Transverse colon (tissue), 4 donors: ENCODE data around the gene CFAP54. TPM values are rescaled to one million over a fixed set of nuclear protein-coding genes. Genes with fewer than 3 reads are reported as not detected.

Experiments
- DNase-seq: peaks from one replicate; pipeline ENCODE4 v3.0.0-alpha.2; 2019
- H3K27ac ChIP-seq, 4 donors: fragments of 200-600 bp; sonication (generic); 2 replicates each; pipeline ENCODE4 v1.5.1; 2016 to 2018; ENCODE audit warnings: inconsistent platforms in 4 of 4
- H3K27me3 ChIP-seq: fragments of 200-600 bp; sonication (generic); 2 replicates; pipeline ENCODE4 v1.5.1; 2017; ENCODE audit warnings: inconsistent platforms
- H3K36me3 ChIP-seq, 4 donors: fragments of 200-600 bp; sonication (generic); 2 replicates each; pipeline ENCODE4 v1.5.1; 2017 to 2019; ENCODE audit warnings: inconsistent platforms in 4 of 4
- H3K4me1 ChIP-seq, 4 donors: fragments of 200-600 bp; sonication (generic); 2 replicates each; pipeline ENCODE4 v1.5.1; 2017 to 2020; ENCODE audit warnings: inconsistent platforms in 4 of 4
- H3K4me3 ChIP-seq, 4 donors: fragments of 200-600 bp; sonication (generic); 1 replicate in 1 of 4; 2 replicates in 3 of 4; pipeline versions ENCODE4 v1.5.1 to v1.6.1; 2017 to 2019; ENCODE audit warnings: inconsistent platforms in 4 of 4
- H3K9me3 ChIP-seq, 2 donors: fragments of 200-600 bp; sonication (generic); 2 replicates each; pipeline ENCODE4 v1.5.1; 2017 to 2019; ENCODE audit warnings: inconsistent platforms in 2 of 2
- CTCF ChIP-seq, 5 experiments: fragments of 200-600 bp in 3 of 5; fragments of 450-650 bp in 2 of 5; sonication (generic) in 3 of 5; IDR thresholded peaks; 1 replicate in 2 of 5; 2 replicates in 3 of 5; pipeline ENCODE4 v1.5.1; 2016 to 2017; ENCODE audit warnings: antibody characterized with exemption in 5 of 5, inconsistent platforms in 3 of 5, mild to moderate bottlenecking in 2 of 5, moderate library complexity in 1 of 5
- EP300 ChIP-seq: sonication (generic); formaldehyde crosslinking; IDR thresholded peaks from one replicate; pipeline ENCODE4 v1.6.1; 2017; ENCODE audit warnings: antibody characterized with exemption, low read depth
- POLR2A ChIP-seq: fragments of 450-650 bp; IDR thresholded peaks from one replicate; pipeline ENCODE4 v1.6.1; 2016; ENCODE audit warnings: antibody characterized with exemption, mild to moderate bottlenecking, moderate library complexity
- POLR2AphosphoS5 ChIP-seq, 3 donors: sonication (generic); formaldehyde crosslinking; IDR thresholded peaks; one replicate each; pipeline ENCODE4 v1.6.1; 2016; ENCODE audit warnings: antibody characterized with exemption in 3 of 3
- WGBS, 2 donors: methylation state at CpG; one replicate each; pipeline ENCODE4 v1.1.5; 2018; ENCODE audit warnings: low coverage in 1 of 2; 5-methylcytosine and 5-hydroxymethylcytosine counted together
- in situ Hi-C, 4 donors: fragments of 200-750 bp; cut with MboI; loops; one replicate each; pipeline versions ENCODE4 v1.15.0 to v1.15.1; 2017; ENCODE audit warnings: low sequenced_read_pairs in 3 of 4, low pct_ligation_motif_present in 1 of 4, low pct_unique_long_range_greater_than_20kb in 1 of 4
- intact Hi-C: fragments of 100-400 bp; cut with DNase I; formaldehyde crosslinking; loops from one replicate; pipeline ENCODE4 v1.15.1; 2023; ENCODE audit warnings: low total_unique reads
- total RNA-seq, 4 donors: library from RNA; depleted of rRNA; stranded (reverse); fragments of >200 nt; gene quantifications; one replicate each; pipeline ENCODE4 v1.1.0, GENCODE V29; 2016

The CFAP54 gene
- total RNA-seq, 4 donors from 2014 or later = 0.14 to 22.3 (median 2.1) TPM; not detected in 1

GRCh38 chr12:96635844-96636243, 146.5 kb downstream of the CFAP54 start:
- WGBS, 2 donors = 68% methylated on average over 3 of the region's 3 CpGs; no CpG with 5 or more reads in 1 of the 2 donors
- H3K4me3 ChIP-seq = no peak overlapping the region
- H3K36me3 ChIP-seq = no peaks in the 10 kb centered on the region
- DNase-seq = no peak
- TF ChIP-seq POLR2AphosphoS5 (IDR thresholded peaks at IDR 0.05) (no peak), EP300 (no peak), POLR2A (no peak), CTCF (IDR thresholded peaks at IDR 0.05) (no peak)
- no peaks in the 10 kb centered on the region for H3K9me3 ChIP-seq
- H3K4me1 ChIP-seq = no peaks in the 10 kb centered on the region
- in situ Hi-C loops = no loop called here
- no peak overlapping the region for H3K27ac ChIP-seq
- H3K27me3 ChIP-seq = no peaks in the 10 kb centered on the region
- intact Hi-C loops = no loop called here

- WGBS, 2 donors = 88% methylated on average over 5 of the region's 5 CpGs
- no peaks in the 10 kb centered on the region for H3K27me3 ChIP-seq
- in situ Hi-C loops (no loop called here), intact Hi-C loops (no loop called here)
- no peaks in the 10 kb centered on the region for H3K36me3 ChIP-seq
- no peaks in the 10 kb centered on the region for H3K9me3 ChIP-seq
- DNase-seq = no peak
- no peaks in the 10 kb centered on the region for H3K4me1 ChIP-seq
- no peak for TF ChIP-seq POLR2A
- TF ChIP-seq EP300 = no peak
- no peak for TF ChIP-seq CTCF (IDR thresholded peaks at IDR 0.05)
- TF ChIP-seq POLR2AphosphoS5 (IDR thresholded peaks at IDR 0.05) = no peak
- no peak overlapping the region for H3K4me3 ChIP-seq
- H3K27ac ChIP-seq = no peak overlapping the region
Measured at GRCh38 chr12:96636895-96637294, 147.5 kb downstream of the CFAP54 start.

DNA sequence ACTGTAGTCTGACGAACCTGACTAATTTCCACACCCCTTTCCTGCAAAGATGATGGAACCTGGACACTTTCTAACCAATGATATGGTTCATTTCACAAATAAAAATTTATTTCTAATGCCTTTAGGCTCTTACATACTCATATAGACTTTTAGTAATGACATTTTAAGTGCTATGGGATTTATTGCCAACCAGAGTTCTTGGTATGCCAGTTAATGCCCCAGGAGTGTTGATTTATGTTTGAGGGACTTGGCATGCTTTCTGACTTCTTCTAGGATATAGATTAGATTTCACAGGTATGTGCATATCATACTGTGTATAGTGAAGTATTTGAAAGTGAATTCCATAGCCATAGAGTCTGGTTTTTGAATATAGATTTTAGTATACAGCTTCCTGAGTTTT, 159.5 kb downstream of the CFAP54 start:
- in situ Hi-C loops = no loop called here
- Histone ChIP-seq H3K4me3 (no peak overlapping the region), H3K4me1 (no peaks in the 10 kb centered on the region), H3K9me3 (no peaks in the 10 kb centered on the region), H3K27ac (no peak overlapping the region), H3K27me3 (no peaks in the 10 kb centered on the region), H3K36me3 (no peaks in the 10 kb centered on the region)
- intact Hi-C loops = no loop called here
- DNase-seq = no peak
- TF ChIP-seq EP300 = no peak
- TF ChIP-seq POLR2AphosphoS5 (IDR thresholded peaks at IDR 0.05) = no peak
- 63 to 80% methylated on average over 1 of the region's 1 CpG for WGBS, 2 donors

DNA sequence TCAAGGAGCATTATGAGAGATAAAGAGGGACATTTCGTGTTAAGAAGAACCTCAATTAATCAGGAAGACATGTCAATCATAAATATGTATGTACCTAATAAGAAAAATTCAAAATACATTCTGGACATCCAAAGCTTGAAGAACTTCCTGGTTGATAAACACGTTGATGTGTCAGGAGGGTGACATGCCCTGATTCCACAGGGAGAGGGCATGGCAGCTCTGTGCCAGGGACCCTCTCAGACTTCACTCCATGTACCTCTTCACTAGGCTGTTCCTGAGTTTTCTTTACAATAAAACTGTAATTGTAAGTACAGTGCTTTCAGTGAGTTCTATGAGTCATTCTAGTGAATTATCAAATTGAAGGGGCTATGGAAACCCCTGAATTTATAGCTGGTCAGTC, 163.5 kb downstream of the CFAP54 start:
- H3K9me3 ChIP-seq = no peaks in the 10 kb centered on the region
- intact Hi-C loops = no loop called here
- no peaks in the 10 kb centered on the region for H3K36me3 ChIP-seq
- H3K27ac ChIP-seq = no peak overlapping the region
- H3K4me3 ChIP-seq = no peak overlapping the region
- no peaks in the 10 kb centered on the region for H3K27me3 ChIP-seq
- no peak for DNase-seq
- WGBS, 2 donors = 55 to 58% methylated on average over 2 of the region's 2 CpGs
- in situ Hi-C loops = no loop called here
- no peak for TF ChIP-seq POLR2A
- TF ChIP-seq POLR2AphosphoS5 (IDR thresholded peaks at IDR 0.05) = no peak
- no peak for TF ChIP-seq CTCF (IDR thresholded peaks at IDR 0.05)
- TF ChIP-seq EP300 = no peak
- H3K4me1 ChIP-seq = no peaks in the 10 kb centered on the region

DNA sequence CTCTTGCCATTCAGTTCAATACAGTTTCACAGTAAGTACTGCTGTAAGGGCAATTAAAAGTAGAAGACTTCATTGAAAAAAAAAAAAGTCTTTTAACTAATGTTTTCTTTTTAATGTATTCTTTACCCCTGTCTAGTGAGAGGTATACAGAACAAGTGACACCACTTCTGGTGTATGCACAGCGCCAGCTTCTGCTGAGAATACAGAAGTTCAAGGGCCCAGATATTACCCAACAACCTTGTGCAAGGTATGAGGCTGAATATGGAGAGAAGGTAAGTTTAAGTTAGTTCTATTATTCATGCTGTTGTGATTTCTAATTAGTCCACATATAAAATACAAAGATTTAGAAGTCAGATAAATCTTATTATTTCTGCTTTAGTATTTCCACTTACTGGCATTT, 168.7 kb downstream of the CFAP54 start:
- in situ Hi-C loops = no loop called here
- Histone ChIP-seq H3K4me3 (no peak overlapping the region), H3K27me3 (no peaks in the 10 kb centered on the region), H3K4me1 (no peaks in the 10 kb centered on the region), H3K27ac (no peak overlapping the region), H3K9me3 (no peaks in the 10 kb centered on the region), H3K36me3 (no peaks in the 10 kb centered on the region)
- no peak for TF ChIP-seq POLR2A
- TF ChIP-seq CTCF (IDR thresholded peaks at IDR 0.05) = no peak
- TF ChIP-seq EP300 = no peak
- no peak for TF ChIP-seq POLR2AphosphoS5 (IDR thresholded peaks at IDR 0.05)
- 74 to 90% methylated on average over 1 of the region's 1 CpG for WGBS, 2 donors
- intact Hi-C loops = no loop called here
- DNase-seq = no peak
